ENCODE results near the gene SGMS1. TPM values are rescaled to one million over a fixed set of nuclear protein-coding genes. Genes with fewer than 3 reads are reported as not detected.
"Not testable (repeated sequence)": the region's sequence is repeated elsewhere in the genome, so short reads cannot be mapped to it uniquely, and the experiment has no call there.

SGMS1 gene
- total RNA-seq, 4 donors from 2014 or later: 64.3 to 132 (median 87.0) TPM

- no peak for TF ChIP-seq POLR2AphosphoS5 (IDR thresholded peaks at IDR 0.05)
- TF ChIP-seq CTCF (IDR thresholded peaks at IDR 0.05): no peak
- no peak for TF ChIP-seq EP300 (IDR thresholded peaks at IDR 0.05)
- TF ChIP-seq POLR2A (IDR thresholded peaks at IDR 0.05; ENCODE audit: low read depth): no peak
- Histone ChIP-seq H3K4me3 (no peak overlapping the region), H3K27ac (replicated peaks in 1 of 4) (no peak overlapping the region), H3K36me3 (no peaks in the 10 kb centered on the region), H3K4me1 (peaks cover 16 to 21% (median 20%) of the 10 kb centered on the region in 4 donors), H3K27me3 (no peaks in the 10 kb centered on the region), H3K9me3 (no peaks in the 10 kb centered on the region)
- WGBS: 94% methylated on average over 1 of the region's 1 CpG
- no peak for DNase-seq (ENCODE audit: extremely low spot score)
- intact Hi-C loops (cut with DNase I): loop anchor here (5.0 kb wide), 2 partner anchors 38 to 47 kb away; no protein-coding TSS in a partner anchor
These were observed 253.8 kb downstream of the SGMS1 start for GRCh38 chr10:50369931-50370330.

GRCh38 chr10:50367732-50368131, 256.0 kb downstream of the SGMS1 start:
- Histone ChIP-seq H3K4me1 (peaks cover 0 to under 1% (median 0%) of the 10 kb centered on the region in 4 donors), H3K27ac (replicated peaks in 1 of 4) (no peak overlapping the region), H3K27me3 (no peaks in the 10 kb centered on the region), H3K9me3 (no peaks in the 10 kb centered on the region), H3K36me3 (no peaks in the 10 kb centered on the region), H3K4me3 (no peak overlapping the region)
- DNase-seq (ENCODE audit: extremely low spot score): no peak
- TF ChIP-seq POLR2A (IDR thresholded peaks at IDR 0.05; ENCODE audit: low read depth) (no peak), EP300 (IDR thresholded peaks at IDR 0.05) (no peak), CTCF (IDR thresholded peaks at IDR 0.05) (peak; percentile 20 to 33 (median 32))
- 93% methylated on average over 1 of the region's 1 CpG for WGBS
- intact Hi-C loops (cut with DNase I): loop anchor here (5.0 kb wide), 1 partner anchor 35 kb away; no protein-coding TSS in a partner anchor

GRCh38 chr10:50366421-50366820, 257.3 kb downstream of the SGMS1 start:
- intact Hi-C loops (cut with DNase I): loop anchor here (5.0 kb wide), 1 partner anchor 34 kb away; no protein-coding TSS in a partner anchor
- 89% methylated on average over 4 of the region's 4 CpGs for WGBS

GRCh38 chr10:50364730-50365129, 259.0 kb downstream of the SGMS1 start:
- intact Hi-C loops (cut with DNase I): loop anchor here (5.0 kb wide), 1 partner anchor 32 kb away; no protein-coding TSS in a partner anchor
- not testable (repeated sequence) for H3K9me3 ChIP-seq; DNase-seq (ENCODE audit: extremely low spot score); H3K27ac ChIP-seq (replicated peaks in 1 of 4); H3K27me3 ChIP-seq; H3K36me3 ChIP-seq; H3K4me3 ChIP-seq
- 92% methylated on average over 3 of the region's 3 CpGs for WGBS
- H3K4me1 ChIP-seq: peaks cover 7 to 18% (median 14%) of the 10 kb centered on the region in 4 donors

More at GRCh38 chr10:50366421-50366820, 257.3 kb downstream of the SGMS1 start:
- H3K27ac ChIP-seq (replicated peaks in 1 of 4); H3K4me3 ChIP-seq; H3K27me3 ChIP-seq; H3K36me3 ChIP-seq; H3K9me3 ChIP-seq; DNase-seq (ENCODE audit: extremely low spot score); H3K4me1 ChIP-seq: not testable (repeated sequence)

- intact Hi-C loops (cut with DNase I): no loop called here
- no peak for TF ChIP-seq CTCF (IDR thresholded peaks at IDR 0.05)
- no peak for TF ChIP-seq POLR2A (IDR thresholded peaks at IDR 0.05; ENCODE audit: low read depth)
- no peak for TF ChIP-seq EP300 (IDR thresholded peaks at IDR 0.05)
- TF ChIP-seq POLR2AphosphoS5 (IDR thresholded peaks at IDR 0.05): no peak
- DNase-seq (ENCODE audit: extremely low spot score): no peak
- Histone ChIP-seq H3K36me3 (no peaks in the 10 kb centered on the region), H3K4me3 (no peak overlapping the region), H3K27me3 (no peaks in the 10 kb centered on the region), H3K27ac (replicated peaks in 1 of 4) (no peak overlapping the region), H3K4me1 (peaks cover 17 to 22% (median 20%) of the 10 kb centered on the region in 4 donors), H3K9me3 (no peaks in the 10 kb centered on the region)
- WGBS: 94% methylated on average over 2 of the region's 2 CpGs
These were observed 261.1 kb downstream of the SGMS1 start for GRCh38 chr10:50362547-50363125.

- WGBS: 97% methylated on average over 1 of the region's 1 CpG
- intact Hi-C loops (cut with DNase I): no loop called here
- Histone ChIP-seq H3K27me3 (no peaks in the 10 kb centered on the region), H3K27ac (replicated peaks in 1 of 4) (no peak overlapping the region), H3K4me3 (no peak overlapping the region), H3K36me3 (no peaks in the 10 kb centered on the region), H3K4me1 (peaks cover 17 to 22% (median 20%) of the 10 kb centered on the region in 4 donors), H3K9me3 (no peaks in the 10 kb centered on the region)
- no peak for TF ChIP-seq POLR2A (IDR thresholded peaks at IDR 0.05; ENCODE audit: low read depth)
- no peak for TF ChIP-seq CTCF (IDR thresholded peaks at IDR 0.05)
- no peak for TF ChIP-seq POLR2AphosphoS5 (IDR thresholded peaks at IDR 0.05)
- TF ChIP-seq EP300 (IDR thresholded peaks at IDR 0.05): no peak
- no peak for DNase-seq (ENCODE audit: extremely low spot score)
These were observed 261.8 kb downstream of the SGMS1 start for GRCh38 chr10:50361946-50362345.
